Endothelial cell of umbilical vein (primary cell): ENCODE data around the gene MYOD1. TPM values are rescaled to one million over a fixed set of nuclear protein-coding genes. Genes with fewer than 3 reads are reported as not detected.

Experiments
- BruUV-seq: library from RNA; stranded (reverse); fragments of 400-500 nt; replicated peaks from 2 replicates; lab custom pipeline; 2021; lab: Mats Ljungman, UMichigan
- CTCF ChIA-PET: fragments of 300-600, 350-600 bp; sonication (Branson Sonifier 250); formaldehyde crosslinking; loops from one replicate; lab custom pipeline; 2021; ENCODE audit warnings: antibody characterized with exemption, inconsistent platforms; lab: Charles Lee
- POLR2A ChIA-PET: fragments of 300-600, 350-600 bp; sonication (Branson Sonifier 250); formaldehyde crosslinking; loops from one replicate; lab custom pipeline; 2021; ENCODE audit warnings: antibody characterized with exemption, inconsistent platforms; lab: Charles Lee
- DNase-seq: peaks from one replicate; pipeline ENCODE4 v3.0.0-alpha.2; 2011; ENCODE audit warnings: low read depth, low spot score
- FAIRE-seq: peaks from 2 replicates; lab custom pipeline; 2011; peaks lifted over from hg19 to GRCh38; lab: Jason Lieb, UNC
- H2AFZ ChIP-seq: 2 replicates; pipeline ENCODE4 v1.6.0; 2012; ENCODE audit warnings: low read depth, low read length, control low read depth, inconsistent platforms
- H3K27ac ChIP-seq: 2 replicates; pipeline ENCODE4 v1.5.1; 2011; ENCODE audit warnings: low read depth, mild to moderate bottlenecking, control low read depth, low read length, moderate library complexity; ENCODE audit not compliant: insufficient read depth
- H3K27me3 ChIP-seq, 2 experiments: 2 replicates each; pipeline versions ENCODE4 v1.6.0 to v1.6.1; 2011; ENCODE audit warnings: low read length in 2 of 2, mixed read lengths in 1 of 2; ENCODE audit not compliant: control insufficient read depth in 2 of 2, insufficient read depth in 2 of 2
- H3K36me3 ChIP-seq, 2 experiments: 2 replicates in 1 of 2; 3 replicates in 1 of 2; pipeline ENCODE4 v1.5.1; 2011; ENCODE audit warnings: low read length in 2 of 2, mild to moderate bottlenecking in 1 of 2, moderate library complexity in 1 of 2; ENCODE audit not compliant: control insufficient read depth in 2 of 2, insufficient read depth in 2 of 2; ENCODE audit errors: extremely low read depth in 1 of 2
- H3K4me1 ChIP-seq: 3 replicates; pipeline ENCODE4 v1.5.1; 2011; ENCODE audit warnings: mild to moderate bottlenecking, low read length; ENCODE audit not compliant: control insufficient read depth, insufficient read depth; ENCODE audit errors: extremely low read depth
- H3K4me2 ChIP-seq: 2 replicates; pipeline ENCODE4 v1.6.1; 2011; ENCODE audit warnings: low read length, control low read depth, mixed read lengths; ENCODE audit not compliant: insufficient read depth
- H3K4me3 ChIP-seq, 3 experiments: fragments of 200-600 bp in 1 of 3; sonication (generic), shearing (Covaris generic) in 1 of 3; replicated peaks in 1 of 3; 2 replicates each; pipeline ENCODE4 v1.5.1; 2011 to 2016; ENCODE audit warnings: control low read depth in 3 of 3, low read length in 3 of 3, mild to moderate bottlenecking in 2 of 3, inconsistent platforms in 1 of 3, low read depth in 1 of 3, moderate library complexity in 1 of 3; ENCODE audit not compliant: insufficient read depth in 1 of 3
- H3K79me2 ChIP-seq: 2 replicates; pipeline ENCODE4 v1.6.0; 2012; ENCODE audit warnings: low read length, inconsistent platforms; ENCODE audit not compliant: control insufficient read depth, insufficient read depth
- H3K9ac ChIP-seq: replicated peaks from 2 replicates; pipeline ENCODE3; 2011; ENCODE audit warnings: low read length, control low read depth; ENCODE audit not compliant: insufficient read depth; ENCODE audit errors: extremely low read depth
- H3K9me1 ChIP-seq: replicated peaks from 3 replicates; pipeline ENCODE4 v1.6.0; 2011; ENCODE audit warnings: mild to moderate bottlenecking, low read length; ENCODE audit not compliant: control insufficient read depth, insufficient read depth; ENCODE audit errors: extremely low read depth
- H3K9me3 ChIP-seq: replicated peaks from 2 replicates; pipeline ENCODE4 v1.5.1; 2012; ENCODE audit warnings: low read length, inconsistent platforms; ENCODE audit not compliant: control insufficient read depth, insufficient read depth
- H4K20me1 ChIP-seq: replicated peaks from 2 replicates; pipeline ENCODE3; 2011; ENCODE audit warnings: mild to moderate bottlenecking, low read length; ENCODE audit not compliant: control insufficient read depth, insufficient read depth; ENCODE audit errors: extremely low read depth
- CTCF ChIP-seq, 2 donors: IDR thresholded peaks; 1 replicate in 1 of 2; 2 replicates in 1 of 2; pipeline ENCODE4 v1.5.1; 2011; ENCODE audit warnings: low read length in 2 of 2, mild to moderate bottlenecking in 2 of 2, moderate library complexity in 2 of 2, control low read depth in 1 of 2, inconsistent platforms in 1 of 2, low read depth in 1 of 2; ENCODE audit not compliant: insufficient read depth in 1 of 2; ENCODE audit errors: extremely low read depth in 1 of 2
- EZH2 ChIP-seq: IDR thresholded peaks from 2 replicates; pipeline ENCODE4 v1.6.1; 2012; ENCODE audit warnings: borderline replicate concordance, low read depth, mild to moderate bottlenecking, moderate library complexity, low read length, inconsistent platforms; ENCODE audit not compliant: severe bottlenecking
- JUN ChIP-seq: IDR thresholded peaks from 2 replicates; pipeline ENCODE4 v1.6.1; 2011; ENCODE audit warnings: borderline replicate concordance, low read depth; ENCODE audit not compliant: insufficient read length, insufficient read depth
- MAX ChIP-seq: IDR thresholded peaks from 2 replicates; pipeline ENCODE4 v1.6.1; 2011; ENCODE audit not compliant: insufficient read depth, insufficient read length
- MYC ChIP-seq: IDR thresholded peaks from one replicate; pipeline ENCODE4 v1.6.1; 2011; ENCODE audit warnings: mild to moderate bottlenecking, low read depth, low read length
- POLR2A ChIP-seq: IDR thresholded peaks from 2 replicates; pipeline ENCODE4 v1.6.1; 2012; ENCODE audit warnings: low read depth, mild to moderate bottlenecking, control low read depth, low read length
- POLR2AphosphoS5 ChIP-seq: IDR thresholded peaks from 2 replicates; pipeline ENCODE4 v1.6.1; 2012; ENCODE audit warnings: low read depth, mild to moderate bottlenecking, control low read depth, low read length, moderate library complexity; ENCODE audit not compliant: insufficient read depth
- dilution Hi-C: fragments of 300-500 bp; cut with MboI; formaldehyde crosslinking; loops from one replicate; pipeline ENCODE4 v1.15.0; 2019; ENCODE audit warnings: low sequenced_read_pairs; ENCODE audit not compliant: extremely low pct_ligation_motif_present
- intact Hi-C: fragments of 100-400 bp; cut with micrococcal nuclease; formaldehyde crosslinking; loops from one replicate; pipeline ENCODE4 v1.10.0; 2022
- polyA plus RNA-seq, 4 experiments: library from polyadenylated mRNA; depleted of rRNA in 3 of 4; stranded (reverse) in 3 of 4; unstranded in 1 of 4; fragments of >200 nt; gene quantifications; 2 replicates each; pipeline versions ENCODE4 v1.2.1 to v1.2.3, GENCODE V29; 2011 to 2012; ENCODE audit warnings: missing spikeins in 1 of 4
- total RNA-seq: library from RNA; stranded (reverse); gene quantifications from 2 replicates; pipeline ENCODE4 v1.2.3, GENCODE V29; 2021

The MYOD1 gene
- total and polyA plus RNA-seq, 2 donors (not counting 3 experiments of a cell fraction or from before 2014, with no cell fraction given): not detected

GRCh38 chr11:17718015-17718414, 1.4 kb upstream of the MYOD1 start:
- intact Hi-C loops: no loop called here
- no peak overlapping the region for H3K4me2 ChIP-seq
- no peaks in the 10 kb centered on the region for H3K79me2 ChIP-seq
- H3K27me3 ChIP-seq: peaks cover 63 to 64% of the 10 kb centered on the region in 2 experiments
- H3K9ac ChIP-seq: no peak overlapping the region
- DNase-seq (no peak), FAIRE-seq (no peak)
- no peak overlapping the region for H3K4me3 ChIP-seq
- no peaks in the 10 kb centered on the region for H3K4me1 ChIP-seq
- no peak overlapping the region for H3K27ac ChIP-seq
- no peak for TF ChIP-seq MYC
- no peak for TF ChIP-seq POLR2A
- TF ChIP-seq CTCF (IDR thresholded peaks at IDR 0.05; ENCODE audit: extremely low read depth in 1 of 2, insufficient read depth in 1 of 2, low read depth in 1 of 2, low read length in 2 of 2): no peak
- TF ChIP-seq POLR2AphosphoS5: no peak
- no peak for TF ChIP-seq EZH2
- TF ChIP-seq MAX: no peak
- no peak for TF ChIP-seq JUN
- H3K9me1 ChIP-seq: no peaks in the 10 kb centered on the region
- H4K20me1 ChIP-seq: no peaks in the 10 kb centered on the region
- H2AFZ ChIP-seq: no peak overlapping the region
- POLR2A ChIA-PET: no interaction called here
- no TSS peak for BruUV-seq
- no peaks in the 10 kb centered on the region for H3K9me3 ChIP-seq
- dilution Hi-C loops: no loop called here
- H3K36me3 ChIP-seq: no peaks in the 10 kb centered on the region
- CTCF ChIA-PET: interaction anchor here (1.2 to 7.8 kb wide), 3 partner anchors 13 to 117 kb away, joined by 4 to 62 read pairs (median 8); no protein-coding TSS in a partner anchor
